Measurements from ENCODE around the gene RBM26. TPM values are rescaled to one million over a fixed set of nuclear protein-coding genes. Genes with fewer than 3 reads are reported as not detected.

RBM26 gene
- total RNA-seq, 1 donor from 2014 or later, result 42.0 TPM

DNA sequence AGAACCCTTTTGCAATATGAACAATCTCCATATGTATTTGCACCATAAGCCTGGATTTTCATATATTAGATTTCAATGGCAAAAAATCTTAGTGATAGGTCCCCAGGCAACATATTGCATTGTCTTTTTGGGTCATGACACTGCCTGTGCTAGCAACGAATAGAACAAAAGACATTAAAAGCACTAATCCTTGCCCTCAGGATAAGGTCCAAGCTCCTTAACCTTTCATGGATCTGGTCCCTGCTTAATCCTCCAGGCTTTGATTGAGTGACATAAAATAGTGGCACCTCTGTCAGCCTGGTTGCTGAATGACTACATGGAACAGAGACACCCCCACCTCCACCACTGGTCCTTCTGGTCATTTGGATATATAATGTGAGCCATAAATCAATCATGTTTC lies 134.4 kb downstream of the RBM26 start:
- TF ChIP-seq, protein P1, sequence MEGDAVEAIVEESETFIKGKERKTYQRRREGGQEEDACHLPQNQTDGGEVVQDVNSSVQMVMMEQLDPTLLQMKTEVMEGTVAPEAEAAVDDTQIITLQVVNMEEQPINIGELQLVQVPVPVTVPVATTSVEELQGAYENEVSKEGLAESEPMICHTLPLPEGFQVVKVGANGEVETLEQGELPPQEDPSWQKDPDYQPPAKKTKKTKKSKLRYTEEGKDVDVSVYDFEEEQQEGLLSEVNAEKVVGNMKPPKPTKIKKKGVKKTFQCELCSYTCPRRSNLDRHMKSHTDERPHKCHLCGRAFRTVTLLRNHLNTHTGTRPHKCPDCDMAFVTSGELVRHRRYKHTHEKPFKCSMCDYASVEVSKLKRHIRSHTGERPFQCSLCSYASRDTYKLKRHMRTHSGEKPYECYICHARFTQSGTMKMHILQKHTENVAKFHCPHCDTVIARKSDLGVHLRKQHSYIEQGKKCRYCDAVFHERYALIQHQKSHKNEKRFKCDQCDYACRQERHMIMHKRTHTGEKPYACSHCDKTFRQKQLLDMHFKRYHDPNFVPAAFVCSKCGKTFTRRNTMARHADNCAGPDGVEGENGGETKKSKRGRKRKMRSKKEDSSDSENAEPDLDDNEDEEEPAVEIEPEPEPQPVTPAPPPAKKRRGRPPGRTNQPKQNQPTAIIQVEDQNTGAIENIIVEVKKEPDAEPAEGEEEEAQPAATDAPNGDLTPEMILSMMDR (IDR thresholded peaks at IDR 0.05), result no peak
- H3K36me3 ChIP-seq, result no peaks in the 10 kb centered on the region
- H3K4me3 ChIP-seq, result no peak overlapping the region
- no peak for ATAC-seq
- no peaks in the 10 kb centered on the region for H3K9me3 ChIP-seq
- H3K4me1 ChIP-seq, result no peaks in the 10 kb centered on the region
- intact Hi-C loops (cut with DNase I), result no loop called here
- H3K27me3 ChIP-seq, result no peaks in the 10 kb centered on the region
- H3K27ac ChIP-seq, result no peak overlapping the region
- no peak for DNase-seq

DNA sequence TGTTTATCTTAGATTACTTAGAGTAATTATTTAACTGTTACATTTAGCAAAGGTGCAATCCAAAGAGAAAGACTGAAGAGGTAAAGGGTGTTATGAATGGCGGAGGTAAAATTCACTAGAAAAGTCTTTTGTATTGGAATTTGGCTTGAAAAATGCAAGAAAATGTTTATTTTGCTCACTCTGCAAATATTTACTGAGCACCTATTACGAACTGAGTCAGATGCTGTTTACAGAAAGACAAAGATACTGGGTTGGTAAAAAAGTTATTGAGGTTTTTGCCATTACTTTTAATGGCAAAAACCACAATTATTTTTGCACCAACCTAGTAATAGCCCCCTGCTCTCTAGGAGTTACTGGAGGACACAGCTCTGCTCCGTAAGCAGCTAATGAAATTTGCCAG lies 135.2 kb downstream of the RBM26 start:
- no peak for ATAC-seq
- intact Hi-C loops (cut with DNase I), result no loop called here
- TF ChIP-seq, protein P1 (IDR thresholded peaks at IDR 0.05), result no peak

More for the DNA sequence above, 135.2 kb downstream of the RBM26 start:
- H3K9me3 ChIP-seq, result no peaks in the 10 kb centered on the region
- H3K36me3 ChIP-seq, result no peaks in the 10 kb centered on the region
- no peak for DNase-seq
- no peaks in the 10 kb centered on the region for H3K27me3 ChIP-seq
- H3K4me3 ChIP-seq, result no peak overlapping the region
- H3K4me1 ChIP-seq, result no peaks in the 10 kb centered on the region
- no peak overlapping the region for H3K27ac ChIP-seq

Other genes starting within 250 kb of the RBM26 start
- 34.1 TPM for gene NDFIP2, start 74.9 kb upstream of the RBM26 start, total RNA-seq

Data from upper lobe of right lung (tissue), 1 donor.